Activated CD8-positive, alpha-beta T cell treated with anti-CD3 and anti-CD28 coated beads, Interleukin-2, amount 10 ng/mL, durations not matched to agents 7 days and 5 days (primary cell): ENCODE data around the gene CCL5. TPM values are rescaled to one million over a fixed set of nuclear protein-coding genes. Genes with fewer than 3 reads are reported as not detected.
"Not testable (repeated sequence)": the region's sequence is repeated elsewhere in the genome, so short reads cannot be mapped to it uniquely, and the experiment has no call there.

Source experiments
- ATAC-seq: fragments of 150-1000 bp; cut with Tn5 transposase; one replicate; pipeline ENCODE4 v1.10.0; 2021; ENCODE audit warnings: moderate library complexity
- CTCF ChIA-PET: fragments of 350-600 bp; sonication (Branson Sonifier 250); formaldehyde crosslinking; loops from one replicate; lab custom pipeline; 2021; ENCODE audit warnings: antibody characterized with exemption; lab: Charles Lee
- POLR2A ChIA-PET: fragments of 350-600 bp; sonication (Branson Sonifier 250); formaldehyde crosslinking; loops from one replicate; lab custom pipeline; 2021; ENCODE audit warnings: antibody characterized with exemption; lab: Charles Lee
- DNase-seq: peaks from one replicate; pipeline ENCODE4 v3.0.0-alpha.2; 2020
- H3K27ac Mint-ChIP-seq: one replicate; pipeline ENCODE4 v1.8.0; 2021; ENCODE audit warnings: mild to moderate bottlenecking, mixed read lengths
- H3K27me3 Mint-ChIP-seq: one replicate; pipeline ENCODE4 v1.8.0; 2021; ENCODE audit warnings: low read depth, mixed read lengths
- H3K36me3 Mint-ChIP-seq: one replicate; pipeline ENCODE4 v1.8.0; 2021; ENCODE audit warnings: low read depth, mixed read lengths
- H3K4me1 Mint-ChIP-seq: one replicate; pipeline ENCODE4 v1.8.0; 2021; ENCODE audit warnings: low read depth, mixed read lengths
- H3K4me3 Mint-ChIP-seq: one replicate; pipeline ENCODE4 v1.8.0; 2021; ENCODE audit warnings: mild to moderate bottlenecking, mixed read lengths
- H3K9me3 Mint-ChIP-seq: one replicate; pipeline ENCODE4 v1.8.0; 2022; ENCODE audit warnings: mixed read lengths; ENCODE audit not compliant: insufficient read depth
- total RNA-seq, 2 experiments: library from RNA; stranded (reverse); gene quantifications; one replicate each; pipeline ENCODE4 v1.2.3, GENCODE V29; 2021

The CCL5 gene
- total RNA-seq, 2 experiments from 2014 or later: 275 to 301 TPM

DNA sequence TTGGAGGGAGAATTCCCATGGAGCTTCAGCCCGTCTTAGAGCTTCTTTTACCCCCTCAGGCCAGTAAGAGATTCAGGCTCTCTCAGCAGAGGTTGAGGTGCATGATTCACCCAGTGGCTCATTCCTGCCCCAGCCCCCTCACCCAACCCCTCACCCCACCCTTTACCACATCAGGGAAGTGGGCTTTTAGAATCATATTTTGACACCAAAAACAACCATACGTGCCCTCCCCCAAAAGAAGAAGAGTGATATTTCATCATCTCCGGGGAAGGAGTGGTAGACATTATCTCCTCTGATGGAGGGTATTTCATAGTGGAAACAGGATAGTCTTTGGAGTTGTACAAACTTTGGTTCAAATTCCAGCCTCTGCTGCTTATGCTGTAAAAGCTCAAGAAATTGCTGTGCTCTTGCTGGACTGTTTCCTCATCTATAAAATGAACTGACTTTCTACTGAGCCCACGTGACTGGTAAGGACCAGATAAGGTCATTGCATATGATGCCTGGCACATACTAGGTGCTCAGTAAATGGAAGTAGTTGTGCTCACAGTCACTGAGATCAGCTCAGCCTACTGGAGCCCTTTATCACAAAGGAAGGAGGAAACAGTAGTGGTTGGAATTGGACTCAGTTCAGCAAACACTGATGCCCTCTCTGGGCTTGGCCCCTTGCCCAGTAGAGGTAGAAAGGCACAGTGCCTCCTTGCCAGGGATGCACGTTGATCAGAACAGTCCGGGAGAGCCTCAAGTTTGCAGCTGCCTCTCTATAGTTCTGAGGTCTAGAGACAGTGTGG lies 18.3 kb upstream of the CCL5 start:
- DNase-seq: peak; percentile 78
- Mint-ChIP-seq H3K4me3 (peak overlapping the region; percentile 43), H3K27me3 (no peaks in the 10 kb centered on the region), H3K4me1 (peaks cover 84% of the 10 kb centered on the region), H3K9me3 (no peaks in the 10 kb centered on the region), H3K27ac (peak overlapping the region; percentile 77), H3K36me3 (peaks cover 21% of the 10 kb centered on the region)
- POLR2A ChIA-PET: interaction anchor here (0.9 to 9.1 kb wide), 8 partner anchors 9 to 32 kb away, joined by 3 to 121 read pairs (median 4); partner anchors contain the start of genes CCL5 and RDM1
- CTCF ChIA-PET: interaction anchor here (1.2 to 2.2 kb wide), 4 partner anchors 18 to 251 kb away, joined by 3 to 10 read pairs (median 6); partner anchors contain the start of gene CCL5
- ATAC-seq: peak; percentile 37

DNA sequence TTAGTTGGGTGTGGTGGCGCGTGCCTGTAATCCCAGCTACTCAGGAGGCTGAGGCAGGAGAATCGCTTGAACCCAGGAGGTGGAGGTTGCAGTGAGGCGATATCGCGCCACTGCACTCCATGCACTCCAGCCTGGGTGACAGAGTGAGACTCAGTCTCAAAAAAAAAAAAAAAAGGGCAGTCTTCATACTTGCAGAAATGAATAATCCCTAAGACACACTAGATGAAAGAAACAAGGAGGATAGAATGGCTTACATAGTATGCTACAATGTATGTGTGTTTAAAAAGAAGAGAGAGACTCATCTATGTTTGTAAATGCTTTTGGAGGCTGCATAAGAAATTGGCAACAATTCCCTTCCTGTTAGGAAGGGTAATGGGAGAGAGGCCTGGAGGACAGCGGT lies 17.6 kb upstream of the CCL5 start:
- H3K36me3 Mint-ChIP-seq: peaks cover 17% of the 10 kb centered on the region
- peak overlapping the region; percentile 77 for H3K27ac Mint-ChIP-seq
- ChIA-PET POLR2A (interaction anchor here (0.9 to 9.1 kb wide), 6 partner anchors 8 to 33 kb away, joined by 3 to 121 read pairs (median 4); partner anchors contain the start of genes CCL5 and RDM1), CTCF (interaction anchor here (1.2 to 2.2 kb wide), 4 partner anchors 18 to 251 kb away, joined by 3 to 10 read pairs (median 6); partner anchors contain the start of gene CCL5)
- peaks cover 84% of the 10 kb centered on the region for H3K4me1 Mint-ChIP-seq
- not testable (repeated sequence) for ATAC-seq, DNase-seq, H3K9me3 Mint-ChIP-seq, H3K27me3 Mint-ChIP-seq
- peak overlapping the region; percentile 43 for H3K4me3 Mint-ChIP-seq

DNA sequence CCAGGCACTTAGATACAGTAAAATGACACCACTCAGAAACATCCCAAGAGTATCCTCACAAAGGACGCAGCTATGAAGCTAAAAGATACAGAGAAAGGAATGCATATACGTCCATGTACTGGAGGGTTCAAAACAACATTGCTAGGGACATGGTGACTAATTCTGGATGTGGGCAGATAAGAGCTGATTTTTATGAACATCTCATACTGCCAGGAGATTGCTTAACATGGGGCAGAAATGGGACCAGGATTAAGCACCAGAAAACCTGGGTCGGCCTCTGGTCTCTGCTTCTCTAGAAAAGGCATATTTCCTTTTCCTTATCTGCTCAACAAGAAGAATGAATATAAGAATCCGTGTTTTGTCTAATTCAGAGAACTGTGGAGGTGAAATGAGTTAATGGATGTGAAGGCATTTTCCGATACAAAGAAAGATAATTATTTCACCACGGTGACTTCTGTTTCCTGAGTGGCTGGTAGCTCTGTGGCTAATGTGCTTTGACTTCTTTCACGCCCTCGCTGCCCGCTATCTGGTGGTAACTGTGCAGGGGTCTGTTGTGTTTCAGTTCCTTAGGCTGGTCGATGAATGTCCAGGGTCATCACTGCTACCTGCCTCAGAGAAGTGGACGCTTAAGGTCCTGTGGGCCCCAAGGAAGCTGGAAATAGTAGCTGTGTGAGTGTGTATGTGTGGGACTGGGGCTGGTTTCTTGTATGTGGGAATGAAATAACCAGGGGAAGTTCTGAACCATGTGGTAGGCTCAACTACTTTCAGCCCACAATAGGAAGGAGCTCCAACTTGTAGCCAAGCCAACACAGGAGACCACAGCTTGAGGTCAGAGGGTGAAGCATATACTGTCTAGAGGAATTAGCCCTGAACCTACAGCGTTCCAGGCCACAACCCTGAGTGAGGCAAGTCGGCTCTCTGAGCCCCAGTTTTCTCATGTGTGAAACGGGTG lies 15.8 kb upstream of the CCL5 start:
- H3K4me3 Mint-ChIP-seq: peak overlapping the region; percentile 60
- peaks cover 88% of the 10 kb centered on the region for H3K4me1 Mint-ChIP-seq
- H3K27ac Mint-ChIP-seq: peak overlapping the region; percentile 95
- POLR2A ChIA-PET: interaction anchor here (0.6 to 9.1 kb wide), 5 partner anchors 18 to 550 kb away, joined by 3 to 121 read pairs (median 4); partner anchors contain the start of genes CCL5 and RDM1
- CTCF ChIA-PET: interaction anchor here (0.7 to 2.1 kb wide), 11 partner anchors 14 to 253 kb away, joined by 3 to 14 read pairs (median 3); partner anchors contain the start of genes CCL5 and RDM1
- DNase-seq (peak; percentile 85), ATAC-seq (peak; percentile 73)
- peaks cover 17% of the 10 kb centered on the region for H3K36me3 Mint-ChIP-seq
- H3K27me3 Mint-ChIP-seq: no peaks in the 10 kb centered on the region
- H3K9me3 Mint-ChIP-seq: no peaks in the 10 kb centered on the region

DNA sequence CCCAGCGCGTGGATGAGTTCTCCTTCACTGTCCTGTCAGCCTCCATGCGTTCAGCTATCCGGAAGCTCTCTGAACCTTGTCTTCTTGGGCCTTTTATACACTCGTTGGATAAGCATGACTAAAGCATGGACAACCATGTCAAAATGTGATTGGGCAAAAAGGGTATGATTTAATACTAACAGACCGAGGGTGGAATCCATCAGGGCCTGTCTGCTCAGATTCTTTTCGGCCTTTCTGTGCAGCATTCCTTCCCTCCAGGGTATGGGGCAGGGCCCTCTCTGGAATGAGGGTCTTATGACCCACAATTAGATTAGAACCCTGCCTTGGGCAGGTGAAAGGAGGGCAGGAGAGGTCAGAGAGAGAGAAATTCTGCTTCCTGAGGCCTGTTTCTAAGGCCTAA lies 14.0 kb upstream of the CCL5 start:
- CTCF ChIA-PET: no interaction called here
- H3K36me3 Mint-ChIP-seq: peaks cover 16% of the 10 kb centered on the region
- peaks cover 88% of the 10 kb centered on the region for H3K4me1 Mint-ChIP-seq
- ATAC-seq (no peak), DNase-seq (no peak)
- no peaks in the 10 kb centered on the region for H3K9me3 Mint-ChIP-seq
- no peaks in the 10 kb centered on the region for H3K27me3 Mint-ChIP-seq
- no peak overlapping the region for H3K27ac Mint-ChIP-seq
- POLR2A ChIA-PET: interaction anchor here (1.3 kb wide), 1 partner anchor 14 kb away, joined by 5 read pairs; the partner anchor contains the start of gene CCL5
- H3K4me3 Mint-ChIP-seq: no peak overlapping the region

DNA sequence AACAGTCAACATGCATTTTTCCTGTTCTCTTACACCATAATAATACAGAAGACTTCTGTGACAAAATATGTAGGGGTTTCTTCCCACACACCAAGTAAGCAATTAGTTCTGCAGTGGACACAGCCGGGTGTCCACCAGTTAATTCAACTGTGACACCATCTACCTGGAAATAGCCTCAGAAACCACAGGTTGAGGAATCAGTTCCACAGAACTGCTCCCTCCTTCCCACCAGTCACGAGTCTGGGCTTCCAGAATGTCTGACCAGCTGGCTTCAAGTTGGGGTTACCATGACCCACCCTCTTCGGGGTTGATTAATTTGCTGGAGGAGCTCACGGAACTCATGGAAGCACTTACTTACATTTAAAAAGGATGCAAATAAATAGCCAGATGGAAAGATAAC lies 13.6 kb upstream of the CCL5 start:
- DNase-seq (no peak), ATAC-seq (no peak)
- ChIA-PET CTCF (no interaction called here), POLR2A (interaction anchor here (0.6 to 1.3 kb wide), 2 partner anchors 14 to 19 kb away, joined by 5 read pairs; partner anchors contain the start of gene CCL5)
- Mint-ChIP-seq H3K4me3 (no peak overlapping the region), H3K27ac (no peak overlapping the region), H3K9me3 (no peaks in the 10 kb centered on the region), H3K36me3 (peaks cover 16% of the 10 kb centered on the region), H3K4me1 (peaks cover 88% of the 10 kb centered on the region), H3K27me3 (no peaks in the 10 kb centered on the region)

DNA sequence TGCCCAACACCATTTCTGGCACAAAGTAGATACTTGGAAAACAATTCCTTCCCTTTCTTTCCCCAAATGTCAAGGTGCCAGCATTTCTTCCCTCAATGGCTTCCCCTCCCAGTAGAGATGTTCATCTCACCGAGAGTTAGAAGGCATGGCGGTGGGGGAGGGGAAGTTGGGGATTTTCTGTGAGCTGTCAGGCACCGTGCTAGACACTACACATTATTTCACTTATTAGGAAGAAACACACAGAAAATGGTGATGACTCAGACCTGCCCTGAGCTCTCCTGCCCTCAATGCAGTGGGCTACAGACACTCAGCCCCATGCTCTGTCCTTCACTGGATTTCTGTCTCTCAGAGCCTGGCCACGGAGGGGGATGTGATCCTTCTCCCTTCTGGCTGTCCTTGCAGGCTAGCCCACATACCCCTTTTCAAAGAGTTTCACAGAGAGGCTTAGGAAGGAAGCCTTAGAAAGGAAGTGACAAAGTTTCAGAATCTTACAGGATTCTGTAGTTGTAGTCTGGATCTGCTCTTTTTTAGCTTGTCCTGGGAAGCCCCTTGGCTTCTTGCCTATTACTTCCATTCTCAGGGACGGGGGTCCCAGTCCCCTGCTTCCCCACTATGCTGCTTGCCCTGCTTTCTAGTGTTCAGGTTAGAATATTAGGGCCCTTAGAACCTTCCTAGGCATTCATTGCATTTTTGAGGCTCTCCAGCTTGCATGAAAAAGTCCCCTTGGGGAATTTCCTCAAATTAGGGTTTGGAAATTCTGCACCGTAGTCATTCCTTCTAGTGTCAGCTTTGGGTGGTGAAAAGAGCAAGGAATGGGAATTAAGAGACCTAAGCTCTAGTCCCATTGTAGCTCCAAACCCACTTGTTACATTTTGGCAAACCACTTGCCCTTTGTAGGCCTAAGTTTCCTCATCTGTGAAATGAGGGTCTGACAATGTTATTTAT lies 12.2 kb upstream of the CCL5 start:
- POLR2A ChIA-PET: interaction anchor here (0.6 to 5.5 kb wide), 7 partner anchors 9 to 83 kb away, joined by 3 to 105 read pairs (median 4); partner anchors contain the start of genes CCL5, RDM1 and TAF15
- ATAC-seq: peak; percentile 18
- CTCF ChIA-PET: interaction anchor here (0.7 to 1.6 kb wide), 11 partner anchors 10 to 180 kb away, joined by 3 to 6 read pairs (median 3); partner anchors contain the start of gene CCL5
- H3K4me3 Mint-ChIP-seq: peak overlapping the region; percentile 39
- peak; percentile 54 for DNase-seq
- peaks cover 84% of the 10 kb centered on the region for H3K4me1 Mint-ChIP-seq
- H3K27me3 Mint-ChIP-seq: no peaks in the 10 kb centered on the region
- peak overlapping the region; percentile 90 for H3K27ac Mint-ChIP-seq
- H3K9me3 Mint-ChIP-seq: no peaks in the 10 kb centered on the region
- H3K36me3 Mint-ChIP-seq: peaks cover 15% of the 10 kb centered on the region

DNA sequence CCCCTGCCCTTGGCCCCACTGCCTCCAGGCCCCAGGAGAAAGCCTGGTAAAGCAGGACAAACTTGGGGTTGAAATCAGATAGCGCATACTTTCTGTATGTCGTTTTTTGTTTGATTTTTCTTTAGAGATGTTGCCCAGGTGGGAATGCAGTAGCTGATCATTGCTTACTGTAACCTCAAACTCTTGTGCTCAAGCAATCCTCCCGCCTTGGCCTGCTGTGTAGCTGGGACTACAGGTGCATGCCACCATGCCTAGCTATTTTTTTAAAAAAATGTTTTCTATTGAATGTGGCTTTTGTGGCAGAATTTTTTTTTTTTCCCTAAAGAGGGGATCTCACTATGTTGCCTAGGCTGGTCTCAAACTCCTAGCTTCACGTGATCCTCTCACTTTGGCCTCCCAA lies 11.1 kb upstream of the CCL5 start:
- H3K36me3 Mint-ChIP-seq: peaks cover 15% of the 10 kb centered on the region
- H3K27ac Mint-ChIP-seq: peak overlapping the region; percentile 83
- peaks cover 82% of the 10 kb centered on the region for H3K4me1 Mint-ChIP-seq
- no peaks in the 10 kb centered on the region for H3K9me3 Mint-ChIP-seq
- peak overlapping the region; percentile 24 for H3K4me3 Mint-ChIP-seq
- DNase-seq: no peak
- no peaks in the 10 kb centered on the region for H3K27me3 Mint-ChIP-seq
- ATAC-seq: no peak
- POLR2A ChIA-PET: interaction anchor here (0.6 to 5.5 kb wide), 8 partner anchors 10 to 313 kb away, joined by 4 to 105 read pairs (median 6); partner anchors contain the start of genes CCL5, PEX12 and RDM1
- CTCF ChIA-PET: interaction anchor here (0.9 to 3.8 kb wide), 6 partner anchors 16 to 68 kb away, joined by 3 to 25 read pairs (median 6); no protein-coding TSS in a partner anchor

DNA sequence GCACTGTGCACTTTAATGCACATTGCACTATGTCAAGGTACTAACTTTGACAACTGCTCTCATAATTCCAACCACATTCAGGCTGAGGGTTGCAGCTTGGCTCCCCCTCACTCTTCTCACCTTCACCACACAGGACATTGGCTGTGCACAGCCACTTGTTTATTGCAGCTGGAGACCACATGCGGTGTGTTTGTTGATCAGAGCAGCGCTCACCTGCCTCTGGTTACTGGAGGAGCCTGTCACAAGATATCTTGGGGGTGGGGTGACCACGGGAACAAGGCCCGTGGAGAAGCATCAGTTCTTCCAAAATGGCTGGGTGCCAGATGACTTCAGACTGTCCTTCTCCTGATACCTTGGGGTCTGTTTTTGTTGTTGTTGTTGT lies 10.6 kb upstream of the CCL5 start:
- ChIA-PET CTCF (interaction anchor here (0.9 to 3.8 kb wide), 8 partner anchors 16 to 118 kb away, joined by 3 to 25 read pairs (median 4); no protein-coding TSS in a partner anchor), POLR2A (interaction anchor here (0.6 to 5.5 kb wide), 12 partner anchors 10 to 312 kb away, joined by 3 to 105 read pairs (median 5); partner anchors contain the start of genes CCL5, PEX12 and RDM1)
- H3K9me3 Mint-ChIP-seq: no peaks in the 10 kb centered on the region
- peak overlapping the region; percentile 83 for H3K27ac Mint-ChIP-seq
- H3K36me3 Mint-ChIP-seq: peaks cover 15% of the 10 kb centered on the region
- H3K27me3 Mint-ChIP-seq: no peaks in the 10 kb centered on the region
- DNase-seq: peak; percentile 89
- peak overlapping the region; percentile 24 for H3K4me3 Mint-ChIP-seq
- ATAC-seq: peak; percentile 77
- peaks cover 77% of the 10 kb centered on the region for H3K4me1 Mint-ChIP-seq

DNA sequence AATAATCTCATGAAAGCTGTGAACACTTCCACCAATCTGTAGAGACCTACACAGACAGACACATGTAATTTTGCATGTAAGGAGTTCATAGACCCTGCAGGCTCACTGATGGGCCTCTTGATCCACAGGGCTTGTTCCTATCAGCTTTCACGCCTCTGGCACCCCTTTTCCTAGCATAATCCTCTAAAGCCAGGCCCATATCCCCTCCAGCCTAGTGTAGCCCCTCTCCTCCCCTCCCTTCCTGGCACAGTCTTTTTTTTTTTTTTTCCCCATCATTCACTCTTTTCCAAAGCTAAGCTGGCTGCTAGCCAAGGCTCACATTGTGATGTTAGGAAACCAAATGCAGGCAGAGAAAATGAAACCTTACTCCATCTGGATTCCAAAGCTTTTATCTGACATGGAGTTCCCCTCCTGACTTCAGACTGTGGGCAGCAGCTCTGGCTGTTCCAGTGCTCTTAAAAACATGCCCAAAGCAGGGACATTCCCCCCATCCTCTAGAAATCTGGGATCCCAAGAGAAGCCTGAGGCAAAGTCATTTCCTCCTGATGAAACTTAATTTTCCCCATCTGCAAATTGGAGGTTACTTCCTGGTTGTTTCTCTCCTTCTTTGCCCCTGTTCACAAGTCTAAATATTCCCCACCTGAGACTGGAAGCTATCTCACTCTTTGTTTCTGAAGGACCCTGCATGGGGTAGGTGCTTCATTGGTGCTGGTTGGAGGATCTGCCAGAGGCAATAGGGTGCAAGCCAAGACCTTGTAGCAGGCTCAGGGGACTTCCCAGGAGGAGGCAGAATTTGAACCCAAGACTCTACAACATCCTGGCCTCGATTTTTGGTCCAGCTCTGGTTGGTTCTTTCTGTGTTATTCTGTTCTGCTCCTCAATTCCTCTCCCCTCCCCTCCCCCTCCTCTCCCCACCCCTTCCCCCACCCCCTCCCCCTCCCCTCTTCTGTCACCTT lies 9.9 kb upstream of the CCL5 start:
- Mint-ChIP-seq H3K36me3 (peaks cover 17% of the 10 kb centered on the region), H3K9me3 (no peaks in the 10 kb centered on the region), H3K27me3 (no peaks in the 10 kb centered on the region), H3K4me1 (peaks cover 77% of the 10 kb centered on the region), H3K27ac (peak overlapping the region; percentile 83), H3K4me3 (peak overlapping the region; percentile 42)
- no peak for DNase-seq
- no peak for ATAC-seq
- POLR2A ChIA-PET: interaction anchor here (0.6 to 5.5 kb wide), 11 partner anchors 8 to 41 kb away, joined by 3 to 105 read pairs (median 5); partner anchors contain the start of gene CCL5
- CTCF ChIA-PET: interaction anchor here (0.9 to 3.8 kb wide), 12 partner anchors 11 to 119 kb away, joined by 3 to 25 read pairs (median 5); partner anchors contain the start of genes CCL5 and RDM1
